SK-N-SH (cell line): ENCODE results near the gene TFPI2. TPM values are rescaled to one million over a fixed set of nuclear protein-coding genes. Genes with fewer than 3 reads are reported as not detected.

Experiments used
- CTCF ChIA-PET: fragments of 300-600, 350-600 bp; formaldehyde crosslinking; extraction: SDS; loops from one replicate; lab custom pipeline; 2021; lab: Yijun Ruan, JAX
- POLR2A ChIA-PET: fragments of 350-600 bp; sonication (Branson Sonifier 250); formaldehyde crosslinking; extraction: SDS; loops from one replicate; lab custom pipeline; 2020; ENCODE audit warnings: antibody characterized with exemption, inconsistent platforms; lab: Yijun Ruan, JAX
- DNase-seq: peaks from one replicate; pipeline ENCODE4 v3.0.0; 2012
- H2AFZ ChIP-seq: fragments of 200-600 bp; sonication (generic); 2 replicates; pipeline ENCODE4 v1.8.1; 2016; ENCODE audit warnings: antibody characterized with exemption, mild to moderate bottlenecking, low read depth
- H3F3A ChIP-seq: fragments of 200-600 bp; sonication (generic); replicated peaks from 2 replicates; pipeline ENCODE3; 2016; ENCODE audit warnings: antibody characterized with exemption, mild to moderate bottlenecking; ENCODE audit not compliant: insufficient read depth
- H3K27ac ChIP-seq, 2 experiments: fragments of 200-500 bp in 1 of 2; fragments of 200-600 bp in 1 of 2; sonication (Bioruptor generic) in 1 of 2; sonication (generic), shearing (Covaris generic) in 1 of 2; 2 replicates each; pipeline versions ENCODE4 v1.5.1 to v1.6.1; 2014 to 2016; ENCODE audit warnings: low read depth in 2 of 2, inconsistent platforms in 1 of 2, low read length in 1 of 2, mild to moderate bottlenecking in 1 of 2, mixed read lengths in 1 of 2
- H3K27me3 ChIP-seq: fragments of 200-600 bp; sonication (generic), shearing (Covaris generic); 2 replicates; pipeline ENCODE4 v1.6.1; 2016; ENCODE audit warnings: mixed run types; ENCODE audit not compliant: insufficient read depth
- H3K36me3 ChIP-seq, 2 experiments: fragments of 200-500 bp in 1 of 2; fragments of 200-600 bp in 1 of 2; sonication (Bioruptor generic) in 1 of 2; sonication (generic) in 1 of 2; replicated peaks in 1 of 2; 2 replicates each; pipeline versions ENCODE3 to v1.5.1; 2014 to 2016; ENCODE audit warnings: low read length in 1 of 2, mild to moderate bottlenecking in 1 of 2; ENCODE audit not compliant: insufficient read depth in 2 of 2, control insufficient read depth in 1 of 2
- H3K4me1 ChIP-seq, 2 experiments: fragments of 200-500 bp in 1 of 2; fragments of 200-600 bp in 1 of 2; sonication (Bioruptor generic) in 1 of 2; sonication (generic), shearing (Covaris generic) in 1 of 2; 2 replicates each; pipeline versions ENCODE4 v1.5.1 to v1.6.1; 2014 to 2016; ENCODE audit warnings: low read depth in 1 of 2, low read length in 1 of 2, mixed run types in 1 of 2; ENCODE audit not compliant: insufficient read depth in 2 of 2, control insufficient read depth in 1 of 2
- H3K4me2 ChIP-seq: fragments of 200-600 bp; sonication (generic), shearing (Covaris generic); 2 replicates; pipeline ENCODE4 v1.6.1; 2017; ENCODE audit warnings: mixed run types
- H3K4me3 ChIP-seq, 2 experiments: fragments of 200-500 bp in 1 of 2; fragments of 200-600 bp in 1 of 2; sonication (Bioruptor generic) in 1 of 2; sonication (generic), shearing (Covaris generic) in 1 of 2; 2 replicates each; pipeline versions ENCODE4 v1.5.1 to v1.8.1; 2014 to 2016; ENCODE audit warnings: low read depth in 2 of 2, inconsistent platforms in 1 of 2, low read length in 1 of 2, mild to moderate bottlenecking in 1 of 2, mixed read lengths in 1 of 2, moderate library complexity in 1 of 2
- H3K79me2 ChIP-seq: fragments of 200-600 bp; sonication (generic); 2 replicates; pipeline ENCODE4 v1.8.1; 2017; ENCODE audit warnings: mild to moderate bottlenecking; ENCODE audit not compliant: insufficient read depth
- H3K9ac ChIP-seq: fragments of 200-600 bp; sonication (generic); 2 replicates; pipeline ENCODE4 v1.6.1; 2017; ENCODE audit warnings: mixed run types
- H3K9me2 ChIP-seq: fragments of 200-600 bp; sonication (generic); 2 replicates; pipeline ENCODE4 v1.6.1; 2017; ENCODE audit warnings: mixed run types
- H3K9me3 ChIP-seq: fragments of 200-600 bp; sonication (generic); 2 replicates; pipeline ENCODE4 v1.6.1; 2017; ENCODE audit warnings: mixed run types, mild to moderate bottlenecking, moderate library complexity
- H4K20me1 ChIP-seq: fragments of 200-600 bp; sonication (generic); 2 replicates; pipeline ENCODE4 v1.6.1; 2017; ENCODE audit warnings: mild to moderate bottlenecking, mixed run types; ENCODE audit not compliant: insufficient read depth
- CTCF ChIP-seq: fragments of 200-600 bp; sonication (generic); IDR thresholded peaks from 2 replicates; pipeline ENCODE4 v1.6.1; 2017; ENCODE audit warnings: antibody characterized with exemption, mild to moderate bottlenecking, moderate library complexity
- ELF1 ChIP-seq: IDR thresholded peaks from 2 replicates; pipeline ENCODE4 v1.4.0; 2012
- EZH2phosphoT487 ChIP-seq: fragments of 200-600 bp; sonication (generic); IDR thresholded peaks from 2 replicates; pipeline ENCODE4 v1.6.1; 2017; ENCODE audit warnings: low read depth, mixed run types, mild to moderate bottlenecking, antibody characterized with exemption, moderate library complexity, borderline replicate concordance
- FOSL2 ChIP-seq: IDR thresholded peaks from 2 replicates; pipeline ENCODE4 v1.4.0; 2012; ENCODE audit warnings: low read depth, mild to moderate bottlenecking, moderate library complexity, borderline replicate concordance
- FOXJ3 ChIP-seq: sonication (generic); formaldehyde crosslinking; IDR thresholded peaks from 2 replicates; pipeline ENCODE4 v1.5.1; 2020; ENCODE audit warnings: mild to moderate bottlenecking, missing genetic modification reagents
- GATA2 ChIP-seq: sonication (generic); formaldehyde crosslinking; IDR thresholded peaks from 2 replicates; pipeline ENCODE4 v1.5.0; 2020; ENCODE audit warnings: mild to moderate bottlenecking, missing genetic modification reagents
- IRF3 ChIP-seq: fragments of 150-350 bp; IDR thresholded peaks from 2 replicates; pipeline ENCODE4 v1.6.1; 2016; ENCODE audit warnings: mild to moderate bottlenecking, low read depth, low read length
- JUND ChIP-seq: IDR thresholded peaks from 2 replicates; pipeline ENCODE4 v1.4.0; 2012
- MAX ChIP-seq: IDR thresholded peaks from 2 replicates; pipeline ENCODE4 v1.4.0; 2012; ENCODE audit warnings: low read depth
- NFIC ChIP-seq: IDR thresholded peaks from 2 replicates; pipeline ENCODE4 v1.4.0; 2012; ENCODE audit warnings: borderline replicate concordance
- PBX3 ChIP-seq: IDR thresholded peaks from 2 replicates; pipeline ENCODE4; 2012
- REST ChIP-seq: IDR thresholded peaks from 2 replicates; pipeline ENCODE4 v1.6.1; 2012; ENCODE audit warnings: mild to moderate bottlenecking, low read depth, low read length, moderate library complexity
- TAF1 ChIP-seq: IDR thresholded peaks from 2 replicates; pipeline ENCODE4 v1.6.1; 2012; ENCODE audit warnings: low read depth, mild to moderate bottlenecking, low read length, moderate library complexity, borderline replicate concordance
- USF1 ChIP-seq: IDR thresholded peaks from 2 replicates; pipeline ENCODE4 v1.4.0; 2012; ENCODE audit warnings: low read depth, borderline replicate concordance
- USF2 ChIP-seq: fragments of 150-350 bp; IDR thresholded peaks from 2 replicates; pipeline ENCODE4 v1.6.1; 2017; ENCODE audit warnings: antibody characterized with exemption, low read length, low read depth, borderline replicate concordance
- WGBS: methylation state at CpG from one replicate; pipeline ENCODE4 v1.1.6; 2017; ENCODE audit warnings: low lambda C conversion rate; 5-methylcytosine and 5-hydroxymethylcytosine counted together
- polyA plus RNA-seq, 3 experiments: library from polyadenylated mRNA; depleted of rRNA; stranded (reverse); fragments of >200 nt; gene quantifications; 2 replicates each; pipeline ENCODE4 v1.2.3, GENCODE V29; 2012

The TFPI2 gene
- polyA plus RNA-seq, 1 of the 3 experiments (the other 2 are of a cell fraction) = 17.7 TPM

GRCh38 chr7:93877742-93878141 is 12.8 kb downstream of the TFPI2 start:
- Histone ChIP-seq H3K4me2 (no peak overlapping the region), H3K4me1 (no peaks in the 10 kb centered on the region; a peak in 1 of 4 replicates), H4K20me1 (no peaks in the 10 kb centered on the region), H3K4me3 (no peak overlapping the region)
- TF ChIP-seq CTCF (no peak), REST (no peak), JUND (no peak), IRF3 (no peak), USF2 (no peak), USF1 (no peak), TAF1 (no peak), EZH2phosphoT487 (no peak), ELF1 (no peak), FOXJ3 (no peak), FOSL2 (no peak), MAX (no peak), GATA2 (CRISPR knock-in tag) (no peak), PBX3 (no peak), NFIC (no peak)
- TF ChIP-seq, all 33 proteins: peak for 0
- H3K9me2 ChIP-seq = no peaks in the 10 kb centered on the region
- POLR2A ChIA-PET = no interaction called here
- no peak overlapping the region for H3K9ac ChIP-seq
- no peaks in the 10 kb centered on the region for H3K27me3 ChIP-seq
- no peak for DNase-seq
- peaks cover 0 to 5% of the 10 kb centered on the region in 2 experiments for H3K36me3 ChIP-seq
- H2AFZ ChIP-seq = no peak overlapping the region
- H3F3A ChIP-seq = no peaks in the 10 kb centered on the region
- H3K27ac ChIP-seq = no peak overlapping the region
- H3K79me2 ChIP-seq = no peaks in the 10 kb centered on the region
- 92% methylated on average over 3 of the region's 3 CpGs for whole genome bisulfite sequencing
- CTCF ChIA-PET = no interaction called here
- H3K9me3 ChIP-seq = no peaks in the 10 kb centered on the region; the same call in 1 of the 2 replicates
